GM12872 (cell line): ENCODE data around the gene ABL2.

Experiments
- TF ChIP-seq, protein P1 (sequence below): IDR thresholded peaks from 3 replicates; pipeline ENCODE4 v1.5.1; 2011; ENCODE audit warnings: low read depth, mild to moderate bottlenecking, low read length, moderate library complexity; ENCODE audit not compliant: insufficient read depth

The ABL2 gene

DNA sequence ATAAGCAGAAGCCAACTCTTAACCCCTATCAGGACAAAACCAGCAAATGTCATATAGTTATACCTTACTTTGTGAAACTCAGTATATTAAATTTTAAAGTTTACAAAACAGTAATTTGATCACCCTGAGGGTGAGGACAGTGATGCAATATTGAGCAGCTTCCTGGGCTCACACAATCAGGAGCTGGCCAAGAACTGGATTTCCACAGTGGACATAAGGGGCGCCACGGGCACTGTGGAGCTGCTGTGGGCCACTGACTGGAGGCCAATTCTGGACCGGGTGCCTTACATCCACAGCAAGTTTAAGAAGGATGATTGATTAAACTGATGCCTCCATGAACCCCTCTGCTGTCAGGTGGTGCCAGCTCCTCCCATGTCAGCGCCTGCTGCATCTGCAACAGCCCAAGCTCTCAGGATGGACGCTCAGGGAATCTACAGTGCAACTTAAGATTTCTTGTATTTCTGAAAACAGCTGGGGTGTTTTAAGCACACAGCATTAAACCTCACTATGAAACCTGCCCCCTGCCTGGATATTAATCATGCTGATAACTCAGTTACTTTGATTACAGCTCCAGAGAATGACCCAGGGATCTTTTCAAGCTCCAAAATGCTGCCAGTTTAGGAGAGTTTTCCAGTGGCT lies 91.7 kb downstream of the ABL2 start:
- TF ChIP-seq, protein P1, sequence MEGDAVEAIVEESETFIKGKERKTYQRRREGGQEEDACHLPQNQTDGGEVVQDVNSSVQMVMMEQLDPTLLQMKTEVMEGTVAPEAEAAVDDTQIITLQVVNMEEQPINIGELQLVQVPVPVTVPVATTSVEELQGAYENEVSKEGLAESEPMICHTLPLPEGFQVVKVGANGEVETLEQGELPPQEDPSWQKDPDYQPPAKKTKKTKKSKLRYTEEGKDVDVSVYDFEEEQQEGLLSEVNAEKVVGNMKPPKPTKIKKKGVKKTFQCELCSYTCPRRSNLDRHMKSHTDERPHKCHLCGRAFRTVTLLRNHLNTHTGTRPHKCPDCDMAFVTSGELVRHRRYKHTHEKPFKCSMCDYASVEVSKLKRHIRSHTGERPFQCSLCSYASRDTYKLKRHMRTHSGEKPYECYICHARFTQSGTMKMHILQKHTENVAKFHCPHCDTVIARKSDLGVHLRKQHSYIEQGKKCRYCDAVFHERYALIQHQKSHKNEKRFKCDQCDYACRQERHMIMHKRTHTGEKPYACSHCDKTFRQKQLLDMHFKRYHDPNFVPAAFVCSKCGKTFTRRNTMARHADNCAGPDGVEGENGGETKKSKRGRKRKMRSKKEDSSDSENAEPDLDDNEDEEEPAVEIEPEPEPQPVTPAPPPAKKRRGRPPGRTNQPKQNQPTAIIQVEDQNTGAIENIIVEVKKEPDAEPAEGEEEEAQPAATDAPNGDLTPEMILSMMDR, result no peak

- TF ChIP-seq, protein P1, result no peak
Measured at GRCh38 chr1:179129702-179130473, 99.6 kb downstream of the ABL2 start.

GRCh38 chr1:179128520-179128919 lies 101.0 kb downstream of the ABL2 start:
- TF ChIP-seq, protein P1, result no peak

GRCh38 chr1:179127163-179127895 lies 102.1 kb downstream of the ABL2 start:
- TF ChIP-seq, protein P1, result no peak

- TF ChIP-seq, protein P1, result no peak
Measured at GRCh38 chr1:179126338-179127060, 103.0 kb downstream of the ABL2 start.

DNA sequence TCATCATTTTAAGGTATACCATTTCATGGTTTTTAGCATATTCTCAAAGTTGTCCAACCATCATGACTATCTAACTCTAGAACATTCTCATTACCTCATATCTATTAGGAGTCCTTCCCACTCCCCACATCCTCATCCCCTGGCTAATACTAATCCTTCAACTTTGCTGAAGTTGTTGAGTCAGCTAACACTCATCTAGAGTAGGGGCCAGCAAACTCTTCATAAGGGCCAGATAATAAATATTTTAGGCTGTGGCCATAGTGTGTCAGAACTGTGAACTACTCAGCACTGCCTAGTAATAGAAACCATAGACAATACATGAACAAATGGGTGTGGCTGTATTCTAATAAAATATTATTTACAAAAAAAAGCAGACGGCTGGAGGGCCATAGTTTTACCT lies 104.6 kb downstream of the ABL2 start:
- TF ChIP-seq, protein P1, result no peak
